ENCODE measurements around the gene TBC1D1.

DNA sequence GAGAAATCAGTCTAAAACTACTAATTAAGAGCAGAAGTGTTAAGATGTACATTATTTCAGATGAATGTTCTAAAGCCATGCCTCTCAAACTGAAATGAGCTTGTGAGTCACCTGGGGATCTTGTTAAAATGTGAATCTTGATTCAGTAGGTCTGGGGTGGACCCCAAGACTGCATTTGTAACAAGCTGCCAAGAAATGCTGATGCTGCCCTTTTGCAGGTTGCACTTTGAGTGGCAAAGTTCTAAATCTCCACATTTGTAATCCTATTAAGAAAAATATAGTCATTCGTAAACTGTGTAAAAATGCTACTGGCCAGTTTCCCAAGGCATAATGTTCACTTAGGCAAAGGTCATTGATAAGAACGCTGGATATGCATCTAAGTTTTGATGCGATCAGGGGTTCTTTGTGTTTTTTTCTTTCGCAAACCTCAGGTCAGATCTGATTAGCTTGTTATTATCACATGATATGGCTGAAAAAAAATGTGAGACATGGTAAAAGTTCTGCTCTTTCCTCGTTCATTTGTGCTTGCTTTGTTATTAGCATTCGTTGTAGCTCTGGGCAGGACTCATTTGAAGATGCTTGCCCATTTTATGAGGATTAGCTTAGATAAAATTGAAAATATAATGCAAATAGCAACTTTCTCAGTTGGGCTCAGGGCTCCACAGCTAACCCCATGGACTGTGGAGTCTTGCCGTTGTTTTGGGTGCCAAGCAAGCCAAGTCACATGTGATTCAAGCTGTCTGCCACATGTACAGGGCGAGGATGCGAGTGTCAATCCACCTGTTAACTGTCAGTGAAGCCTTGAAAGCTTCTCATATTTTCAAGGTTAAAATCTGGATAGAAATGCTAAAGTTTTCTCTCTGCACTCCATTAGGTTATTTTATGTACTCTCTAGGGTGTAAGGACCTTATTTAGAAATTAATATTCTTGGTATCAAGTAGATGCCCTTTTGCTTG, 12.1 kb downstream of the TBC1D1 start:
- TF ChIP-seq, protein P1, sequence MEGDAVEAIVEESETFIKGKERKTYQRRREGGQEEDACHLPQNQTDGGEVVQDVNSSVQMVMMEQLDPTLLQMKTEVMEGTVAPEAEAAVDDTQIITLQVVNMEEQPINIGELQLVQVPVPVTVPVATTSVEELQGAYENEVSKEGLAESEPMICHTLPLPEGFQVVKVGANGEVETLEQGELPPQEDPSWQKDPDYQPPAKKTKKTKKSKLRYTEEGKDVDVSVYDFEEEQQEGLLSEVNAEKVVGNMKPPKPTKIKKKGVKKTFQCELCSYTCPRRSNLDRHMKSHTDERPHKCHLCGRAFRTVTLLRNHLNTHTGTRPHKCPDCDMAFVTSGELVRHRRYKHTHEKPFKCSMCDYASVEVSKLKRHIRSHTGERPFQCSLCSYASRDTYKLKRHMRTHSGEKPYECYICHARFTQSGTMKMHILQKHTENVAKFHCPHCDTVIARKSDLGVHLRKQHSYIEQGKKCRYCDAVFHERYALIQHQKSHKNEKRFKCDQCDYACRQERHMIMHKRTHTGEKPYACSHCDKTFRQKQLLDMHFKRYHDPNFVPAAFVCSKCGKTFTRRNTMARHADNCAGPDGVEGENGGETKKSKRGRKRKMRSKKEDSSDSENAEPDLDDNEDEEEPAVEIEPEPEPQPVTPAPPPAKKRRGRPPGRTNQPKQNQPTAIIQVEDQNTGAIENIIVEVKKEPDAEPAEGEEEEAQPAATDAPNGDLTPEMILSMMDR (IDR thresholded peaks at IDR 0.05; ENCODE audit: control extremely low read depth in 1 of 3, insufficient read depth in 1 of 3, low read depth in 1 of 3, low read length in 3 of 3), result no peak
- TF ChIP-seq CREB1 (IDR thresholded peaks at IDR 0.05) (no peak), GTF2F1 (IDR thresholded peaks at IDR 0.05; ENCODE audit: borderline replicate concordance, low read depth, low read length) (no peak)
